HPDE6-E6E7 (cell line): ENCODE data around the gene FBLIM1.
"Not testable (repeated sequence)": the region's sequence is repeated elsewhere in the genome, so short reads cannot be mapped to it uniquely, and the experiment has no call there.

ENCODE experiments used
- DNase-seq: peaks from one replicate; pipeline ENCODE4 v3.0.0; 2011; ENCODE audit warnings: missing footprints; ENCODE audit errors: extremely low spot score

The FBLIM1 gene

DNA sequence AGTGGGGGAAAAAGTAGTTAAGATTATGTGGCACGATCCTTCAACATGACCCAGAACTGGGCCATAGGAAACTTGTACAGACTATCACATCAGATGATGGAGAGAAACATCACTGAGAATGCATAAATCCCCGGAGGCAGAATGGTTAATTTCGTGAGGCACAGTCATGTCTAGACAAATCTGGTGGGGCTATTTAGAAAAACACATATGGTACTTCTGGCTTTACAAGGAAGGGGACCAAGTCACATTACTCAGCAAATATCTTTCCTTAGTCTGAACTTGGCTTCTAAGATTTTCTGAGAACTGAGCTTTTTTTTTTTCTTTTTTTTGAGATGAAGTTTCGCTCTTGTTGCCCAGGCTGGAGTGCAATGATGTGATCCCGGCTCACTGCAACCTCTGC, 58.1 kb downstream of the FBLIM1 start:
- no peak for DNase-seq

DNA sequence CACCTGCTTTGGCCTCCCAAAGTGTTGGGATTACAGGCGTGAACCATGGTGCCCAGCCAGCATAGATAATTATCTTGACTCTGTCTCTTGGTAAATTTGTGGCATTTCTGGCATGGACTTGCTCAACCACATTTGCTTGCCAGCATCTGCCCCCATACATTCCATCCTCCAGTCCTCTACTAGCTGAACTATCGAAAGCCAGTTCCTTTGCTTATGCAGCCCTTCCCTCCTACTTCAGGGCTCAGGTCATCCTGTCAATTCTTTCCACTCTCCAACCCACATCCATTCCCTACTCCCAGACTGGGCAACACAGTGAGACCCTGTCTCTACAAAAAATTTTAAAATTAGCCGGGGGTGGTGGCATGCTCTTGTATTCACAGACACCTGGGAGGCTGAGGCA, 61.9 kb downstream of the FBLIM1 start:
- DNase-seq, result no peak

DNA sequence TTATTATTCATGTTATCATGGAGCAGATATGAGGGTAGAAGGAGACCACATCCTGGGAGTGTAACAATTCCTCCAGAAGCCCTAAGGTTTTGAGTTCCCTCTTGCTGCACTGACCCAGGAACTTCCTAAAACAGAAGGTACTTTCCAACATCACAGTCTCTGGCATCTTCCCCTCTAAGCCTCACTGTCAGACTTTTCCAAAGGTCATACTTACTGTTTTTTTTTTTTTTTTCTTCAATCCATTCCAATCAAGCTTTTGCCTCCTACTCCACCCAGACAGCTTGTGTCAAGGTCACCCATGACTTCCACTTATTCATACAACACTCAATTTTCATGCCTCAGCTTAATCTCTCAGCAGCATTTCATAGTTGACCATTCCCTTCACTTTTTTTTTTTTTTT, 67.2 kb downstream of the FBLIM1 start:
- DNase-seq, result no peak

DNA sequence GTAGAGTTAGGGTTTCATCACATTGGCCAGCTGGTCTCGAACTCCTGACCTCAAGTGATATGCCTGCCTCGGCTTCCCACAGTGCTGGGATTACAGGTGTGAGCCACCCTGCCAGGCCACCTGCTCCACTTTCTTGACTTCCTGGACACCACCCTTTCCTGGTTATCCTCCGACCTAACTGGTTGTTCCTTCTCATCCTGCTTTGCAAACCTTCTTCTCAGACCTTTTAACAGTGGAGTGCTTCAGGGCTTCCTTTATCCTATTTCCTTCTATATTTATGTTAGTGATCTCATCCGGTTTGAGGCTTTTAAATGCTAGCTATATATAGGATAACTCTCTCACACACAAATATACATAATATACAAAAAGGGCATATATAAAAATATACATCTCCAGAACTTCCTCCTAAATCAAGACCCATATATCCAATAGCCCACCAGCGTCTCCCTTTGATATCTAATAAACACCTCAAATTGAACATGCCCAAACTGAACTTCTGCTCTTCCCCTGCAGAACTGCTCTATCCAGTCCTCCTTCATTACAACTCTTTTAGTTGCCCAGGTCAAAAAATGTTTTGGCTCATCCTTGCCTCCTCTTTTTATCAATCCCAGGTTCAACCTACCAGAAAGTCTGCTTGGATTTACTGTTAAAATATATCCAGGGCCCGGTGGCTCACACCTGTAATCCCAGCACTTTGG, 68.4 kb downstream of the FBLIM1 start:
- no peak for DNase-seq

DNA sequence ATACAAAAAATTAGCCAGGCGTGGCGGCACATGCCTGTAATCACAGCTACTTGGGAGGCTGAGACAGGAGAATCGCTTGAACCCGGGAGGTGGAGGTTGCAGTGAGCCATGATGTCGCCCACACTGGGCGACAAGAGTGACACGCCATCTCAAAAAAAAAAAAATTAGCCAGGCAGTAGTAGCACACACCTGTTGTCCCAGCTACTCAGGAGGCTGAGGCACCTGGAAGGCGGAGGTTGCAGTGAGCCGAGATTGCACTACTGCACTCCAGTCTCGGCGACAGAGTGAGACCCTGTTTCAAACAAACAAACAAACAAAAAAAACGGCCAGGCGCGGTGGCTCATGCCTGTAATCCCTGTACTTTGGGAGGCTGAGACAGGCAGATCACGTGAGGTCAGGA, 69.0 kb downstream of the FBLIM1 start:
- DNase-seq, result not testable (repeated sequence)

DNA sequence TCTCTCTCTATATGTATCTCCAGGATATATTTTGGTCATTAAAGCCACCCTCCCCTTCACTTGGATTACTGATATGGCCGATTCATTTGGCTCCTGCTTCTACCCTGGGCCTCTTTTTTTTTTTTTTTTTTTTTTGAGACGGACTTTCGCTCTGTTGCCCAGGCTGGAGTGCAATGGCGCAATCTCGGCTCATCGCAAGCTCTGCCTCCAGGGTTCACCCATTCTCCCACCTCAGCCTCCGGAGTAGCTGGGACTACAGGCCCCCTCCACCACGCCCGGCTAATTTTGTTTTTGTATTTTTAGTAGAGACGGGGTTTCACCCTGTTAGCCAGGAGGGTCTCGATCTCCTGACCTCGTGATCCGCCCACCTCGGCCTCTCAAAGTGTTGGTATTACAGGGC, 70.3 kb downstream of the FBLIM1 start:
- DNase-seq, result not testable (repeated sequence)

DNA sequence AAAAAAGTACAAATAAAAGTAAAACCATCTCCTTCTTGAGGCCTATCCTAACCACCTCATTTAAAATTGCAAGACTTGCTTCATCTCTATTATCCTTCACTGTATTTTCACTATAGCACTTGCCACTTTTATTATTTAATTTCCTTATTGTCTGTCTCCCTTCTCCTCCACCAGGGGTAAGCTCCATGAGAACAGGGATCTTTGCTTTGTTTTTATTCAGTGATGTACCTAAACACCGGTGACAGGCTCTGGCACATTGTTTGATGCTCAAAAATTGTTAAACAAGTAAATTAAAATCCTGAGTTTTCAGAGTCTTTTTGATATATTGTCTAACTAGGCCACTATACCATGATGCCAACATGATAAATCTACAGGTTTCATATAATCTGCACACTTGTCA, 71.7 kb downstream of the FBLIM1 start:
- no peak for DNase-seq

DNA sequence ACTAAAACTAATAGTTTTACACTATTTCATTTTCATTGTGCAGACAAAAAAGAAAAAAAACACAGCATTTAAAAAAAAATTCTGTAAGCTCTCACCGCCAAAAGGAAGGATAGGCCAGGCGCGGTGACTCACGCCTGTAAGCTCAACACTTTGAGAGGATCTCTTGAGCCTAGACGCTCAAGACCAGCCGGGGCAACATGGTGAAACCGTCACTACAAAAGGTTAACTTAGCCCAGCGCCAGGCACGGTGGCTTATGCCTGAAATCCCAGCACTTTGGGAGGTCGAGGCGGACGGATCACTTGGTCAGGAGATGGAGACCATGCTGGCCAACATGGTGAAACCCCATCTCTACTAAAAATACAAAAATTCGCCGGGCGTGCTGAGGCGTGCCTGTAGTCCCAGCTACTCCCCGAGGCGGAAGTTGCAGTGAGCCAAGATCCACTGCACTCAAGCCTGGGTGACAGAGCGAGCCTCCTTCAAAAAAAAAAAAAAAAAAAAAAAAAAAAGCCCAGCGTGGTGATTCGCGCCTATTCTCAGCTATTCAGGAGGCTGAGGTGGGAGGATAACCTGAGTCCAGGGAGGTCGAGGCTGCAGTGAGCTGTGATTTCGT, 74.6 kb downstream of the FBLIM1 start:
- DNase-seq, result no peak

DNA sequence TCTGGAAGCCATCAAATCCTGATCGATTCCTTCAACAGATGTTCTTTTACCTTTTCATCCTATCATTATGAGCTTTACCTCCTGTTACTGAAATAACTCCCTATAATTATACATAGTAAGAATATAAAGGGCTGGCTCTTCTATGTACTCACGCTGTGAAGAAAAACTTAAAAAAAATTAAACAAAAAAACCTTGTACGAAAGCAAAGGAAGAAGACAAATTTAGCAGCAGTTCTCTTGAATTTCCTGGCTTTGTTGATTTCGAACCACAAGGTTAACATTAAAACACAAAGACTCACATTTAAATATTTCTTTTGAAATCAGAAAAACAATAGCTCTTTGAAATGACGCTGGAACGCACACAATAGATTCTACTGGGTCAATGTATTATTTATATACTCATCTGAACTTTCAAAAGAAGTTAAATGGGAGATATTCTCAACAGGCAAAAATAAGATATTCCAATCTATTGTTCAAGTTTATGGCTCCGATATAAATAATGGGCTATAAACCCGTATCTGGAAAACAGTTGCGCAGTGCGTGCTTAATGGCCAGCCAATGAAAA, 75.3 kb downstream of the FBLIM1 start:
- no peak for DNase-seq

DNA sequence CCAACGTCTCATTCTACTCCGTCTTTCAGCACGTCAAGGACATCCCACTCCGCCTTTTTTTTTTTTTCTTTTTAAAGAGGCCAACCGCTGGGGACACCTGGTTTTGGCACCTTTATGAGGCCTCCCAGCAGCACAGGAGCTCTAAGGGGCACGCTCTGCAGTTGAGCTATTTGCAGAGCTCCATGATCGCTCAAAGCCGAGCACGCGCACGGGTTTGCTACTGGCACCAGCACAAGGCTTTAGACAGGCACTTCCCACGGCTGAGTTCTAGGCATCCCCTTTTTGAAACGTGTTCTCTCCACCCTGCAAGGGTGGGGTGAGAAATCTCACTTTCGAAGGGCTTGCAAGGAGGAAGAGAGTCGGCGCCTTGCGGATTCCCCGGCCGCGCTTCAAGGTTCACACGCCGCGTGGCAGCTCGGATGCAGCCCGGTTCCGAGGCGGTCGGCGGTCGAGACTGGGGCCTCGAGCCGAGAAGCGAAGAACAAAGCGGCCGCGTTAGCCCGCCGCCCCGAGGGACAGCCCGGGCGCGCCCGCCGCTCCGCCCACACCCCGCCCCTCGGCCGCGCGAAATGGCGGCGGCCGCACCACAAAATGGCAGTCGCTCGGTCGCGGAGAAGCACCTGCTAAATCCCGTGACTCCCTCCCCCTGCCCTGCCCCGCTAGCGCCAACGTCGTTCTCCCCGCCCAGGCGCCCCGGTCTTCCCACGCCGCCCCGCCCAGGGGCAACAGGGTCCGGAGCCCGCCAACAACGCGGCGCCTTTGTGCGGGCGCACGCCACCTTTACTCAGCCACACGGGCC, 76.0 kb downstream of the FBLIM1 start:
- no peak for DNase-seq

DNA sequence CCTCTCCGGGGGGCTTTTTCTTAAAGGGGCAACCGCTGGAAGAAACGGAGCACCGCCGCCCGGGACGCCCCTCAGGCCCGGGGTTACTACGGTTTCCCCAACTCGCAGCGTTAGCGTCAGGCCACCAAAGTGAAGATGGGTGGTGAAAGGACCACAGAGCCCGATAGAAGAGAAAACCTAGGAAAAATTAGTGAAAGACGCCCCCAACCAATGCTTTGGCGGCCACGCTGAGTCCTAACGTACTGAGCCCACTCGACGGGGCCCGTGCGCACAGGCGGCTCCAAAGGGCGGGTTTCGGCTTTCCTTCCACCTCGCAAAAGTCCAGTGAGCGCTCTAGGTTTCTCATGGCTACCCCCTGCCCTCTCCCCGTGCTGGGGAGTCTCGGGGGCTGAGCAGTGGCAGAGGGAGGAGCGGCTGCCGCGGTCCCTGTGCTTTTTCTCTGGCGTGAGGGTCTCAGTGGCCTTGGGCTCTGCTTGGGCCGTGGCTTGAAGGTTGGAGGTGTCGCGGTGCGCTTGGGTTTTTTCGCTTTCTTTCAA, 76.7 kb downstream of the FBLIM1 start:
- no peak for DNase-seq

DNA sequence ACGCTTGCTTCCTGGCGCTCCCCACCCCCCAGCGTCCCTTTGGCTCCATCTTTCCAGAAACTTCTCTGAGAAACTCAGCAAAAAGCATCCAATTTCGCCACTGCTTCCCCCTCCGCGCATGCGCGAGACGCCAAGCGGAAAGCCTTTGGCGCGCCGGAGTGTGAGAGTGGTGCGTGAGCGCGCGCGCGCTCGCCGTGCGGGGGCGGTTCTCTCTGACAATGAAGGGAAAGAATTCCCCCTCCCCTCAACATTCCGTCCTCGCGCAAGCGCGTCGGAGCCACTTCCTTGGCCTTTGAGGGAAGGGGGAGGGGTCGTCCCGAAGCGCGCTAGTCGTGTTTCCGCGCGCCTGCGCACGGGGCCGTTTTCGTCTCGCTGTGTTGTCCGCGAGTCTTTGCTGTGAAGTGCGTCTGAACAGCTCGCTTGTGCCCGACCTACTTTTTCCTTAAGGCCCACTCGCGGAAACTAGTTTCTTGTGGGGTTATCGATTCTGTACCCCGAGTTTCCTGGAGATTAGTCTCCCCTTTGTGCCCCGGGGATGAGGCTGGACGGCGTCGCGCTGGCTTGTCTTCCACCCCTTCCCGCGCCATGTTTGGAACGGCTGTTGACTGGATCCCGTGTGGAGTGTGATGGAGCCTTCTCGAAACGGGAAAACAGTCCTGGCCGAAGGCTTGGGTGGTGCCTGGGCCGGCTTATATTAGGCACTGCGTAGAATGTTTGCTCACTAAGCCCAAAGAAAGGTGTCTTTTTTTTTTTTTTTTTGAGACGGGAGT, 77.3 kb downstream of the FBLIM1 start:
- DNase-seq, result peak; percentile 87
